ENCODE data around the gene TACC2.
"Not testable (repeated sequence)": the region's sequence is repeated elsewhere in the genome, so short reads cannot be mapped to it uniquely, and the experiment has no call there.

The TACC2 gene

DNA sequence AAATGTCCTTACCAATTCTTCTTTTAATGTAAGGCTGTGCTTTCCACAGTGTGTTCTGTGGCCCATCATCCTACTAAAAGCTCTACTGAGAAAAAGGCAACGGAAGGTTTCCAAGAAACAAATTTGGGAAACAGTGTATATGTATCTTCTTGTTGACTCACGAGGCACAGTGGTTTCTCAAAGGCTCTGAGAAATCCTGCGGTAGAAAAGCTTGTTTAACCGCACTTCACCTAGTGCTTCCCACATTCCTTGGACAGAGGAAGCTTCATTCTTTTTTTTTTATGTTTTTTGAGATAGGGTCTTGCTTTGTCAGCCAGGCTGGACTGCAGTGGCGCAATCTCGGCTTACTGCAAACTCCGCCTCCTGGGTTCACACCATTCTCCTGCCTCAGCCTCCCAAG, 84.5 kb downstream of the TACC2 start:
- no peaks in the 10 kb centered on the region for H3K4me1 ChIP-seq (ENCODE audit: control insufficient read depth in 2 of 2, insufficient read depth in 2 of 2, low read length in 2 of 2)
- H3K36me3 ChIP-seq (ENCODE audit: control insufficient read depth in 2 of 2, insufficient read depth in 2 of 2, low read length in 2 of 2): no peaks in the 10 kb centered on the region
- H3K9me3 ChIP-seq (ENCODE audit: control insufficient read depth in 2 of 2, low read length in 2 of 2): no peaks in the 10 kb centered on the region
- no peak overlapping the region for H3K9ac ChIP-seq (ENCODE audit: low read depth in 1 of 2, low read length in 2 of 2)
- H3K27me3 ChIP-seq (ENCODE audit: control insufficient read depth in 2 of 2, insufficient read depth in 2 of 2, low read length in 2 of 2): no peaks in the 10 kb centered on the region
- no peak overlapping the region for H3K27ac ChIP-seq (ENCODE audit: low read depth in 2 of 2, low read length in 2 of 2)
- no peak overlapping the region for H3K4me3 ChIP-seq (ENCODE audit: low read length in 2 of 2)

DNA sequence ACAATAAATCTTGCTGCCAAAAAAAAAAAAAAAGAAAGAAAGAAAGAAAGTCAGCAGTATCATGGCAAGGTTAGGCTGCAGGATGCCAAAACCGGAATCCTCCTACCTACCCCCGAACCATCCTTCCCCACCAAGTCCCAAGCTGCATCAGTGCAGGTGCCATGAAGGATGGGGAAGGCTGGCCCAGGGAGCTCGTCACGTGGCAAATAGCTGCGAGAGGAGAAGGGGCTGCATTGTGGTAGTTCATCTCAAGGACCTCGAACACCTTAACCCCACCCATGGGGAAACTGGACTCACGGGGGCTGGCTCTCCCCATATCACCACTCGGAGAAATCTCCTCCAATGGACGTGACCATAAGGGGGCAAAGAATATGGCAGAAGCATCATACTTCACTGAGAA, 86.2 kb downstream of the TACC2 start:
- Histone ChIP-seq H3K27me3 (ENCODE audit: control insufficient read depth in 2 of 2, insufficient read depth in 2 of 2, low read length in 2 of 2) (no peaks in the 10 kb centered on the region), H3K9ac (ENCODE audit: low read depth in 1 of 2, low read length in 2 of 2) (no peak overlapping the region), H3K4me1 (ENCODE audit: control insufficient read depth in 2 of 2, insufficient read depth in 2 of 2, low read length in 2 of 2) (no peaks in the 10 kb centered on the region), H3K9me3 (ENCODE audit: control insufficient read depth in 2 of 2, low read length in 2 of 2) (no peaks in the 10 kb centered on the region), H3K36me3 (ENCODE audit: control insufficient read depth in 2 of 2, insufficient read depth in 2 of 2, low read length in 2 of 2) (no peaks in the 10 kb centered on the region), H3K27ac (ENCODE audit: low read depth in 2 of 2, low read length in 2 of 2) (no peak overlapping the region), H3K4me3 (ENCODE audit: low read length in 2 of 2) (no peak overlapping the region)

DNA sequence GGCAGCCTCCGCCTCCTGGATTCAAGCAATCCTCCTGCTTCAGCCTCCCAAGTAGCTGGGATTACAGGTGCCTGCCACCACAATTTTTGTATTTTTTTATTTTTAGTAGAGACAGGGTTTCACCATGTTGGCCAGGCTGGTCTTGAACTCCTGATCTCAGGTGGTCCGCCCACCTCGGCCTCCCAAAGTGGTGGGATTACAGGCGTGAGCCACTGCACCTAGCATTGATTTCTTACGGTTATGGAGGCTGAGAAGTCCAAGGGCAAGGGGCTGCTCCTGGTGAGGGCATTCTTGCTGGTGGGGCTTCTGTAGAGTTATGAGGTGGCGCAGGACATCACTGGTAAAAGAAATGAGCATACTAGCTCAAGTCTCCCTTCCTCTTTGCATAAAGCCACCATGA, 86.9 kb downstream of the TACC2 start:
- H3K36me3 ChIP-seq (ENCODE audit: control insufficient read depth in 2 of 2, insufficient read depth in 2 of 2, low read length in 2 of 2); H3K27ac ChIP-seq (ENCODE audit: low read depth in 2 of 2, low read length in 2 of 2); H3K9me3 ChIP-seq (ENCODE audit: control insufficient read depth in 2 of 2, low read length in 2 of 2); H3K4me1 ChIP-seq (ENCODE audit: control insufficient read depth in 2 of 2, insufficient read depth in 2 of 2, low read length in 2 of 2); H3K4me3 ChIP-seq (ENCODE audit: low read length in 2 of 2); H3K27me3 ChIP-seq (ENCODE audit: control insufficient read depth in 2 of 2, insufficient read depth in 2 of 2, low read length in 2 of 2); H3K9ac ChIP-seq (ENCODE audit: low read depth in 1 of 2, low read length in 2 of 2): not testable (repeated sequence)

DNA sequence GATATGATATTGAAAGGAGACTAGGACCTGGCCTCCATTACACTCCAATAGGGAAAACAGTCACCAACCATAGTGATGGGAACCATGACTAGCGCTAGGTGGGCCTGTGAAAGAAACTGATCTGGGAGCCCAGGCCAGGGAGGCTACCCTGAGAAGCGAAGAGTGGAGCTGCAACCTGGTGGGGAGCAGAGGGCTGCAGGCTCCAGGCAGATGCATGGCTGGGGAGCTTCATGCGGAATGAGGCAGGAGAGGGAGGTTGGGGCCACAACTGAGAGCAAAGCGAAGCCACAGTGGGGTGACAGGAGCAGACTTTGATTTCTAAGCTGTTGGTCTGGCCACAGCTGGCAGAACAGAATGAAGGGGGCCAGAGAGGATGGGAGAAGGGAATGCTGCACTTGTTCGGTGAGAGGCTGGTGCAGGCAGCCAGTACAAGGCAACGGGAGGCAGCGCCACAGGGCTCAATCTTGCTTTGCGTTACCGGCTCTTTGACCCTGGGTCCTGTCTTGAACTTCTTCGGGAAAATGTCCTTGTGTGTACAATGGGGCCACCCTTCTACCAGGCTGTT, 88.4 kb downstream of the TACC2 start:
- Histone ChIP-seq H3K9me3 (ENCODE audit: control insufficient read depth in 2 of 2, low read length in 2 of 2) (no peaks in the 10 kb centered on the region), H3K4me3 (ENCODE audit: low read length in 2 of 2) (no peak overlapping the region), H3K36me3 (ENCODE audit: control insufficient read depth in 2 of 2, insufficient read depth in 2 of 2, low read length in 2 of 2) (no peaks in the 10 kb centered on the region), H3K4me1 (ENCODE audit: control insufficient read depth in 2 of 2, insufficient read depth in 2 of 2, low read length in 2 of 2) (no peaks in the 10 kb centered on the region), H3K27ac (ENCODE audit: low read depth in 2 of 2, low read length in 2 of 2) (no peak overlapping the region), H3K27me3 (ENCODE audit: control insufficient read depth in 2 of 2, insufficient read depth in 2 of 2, low read length in 2 of 2) (no peaks in the 10 kb centered on the region), H3K9ac (ENCODE audit: low read depth in 1 of 2, low read length in 2 of 2) (no peak overlapping the region)

DNA sequence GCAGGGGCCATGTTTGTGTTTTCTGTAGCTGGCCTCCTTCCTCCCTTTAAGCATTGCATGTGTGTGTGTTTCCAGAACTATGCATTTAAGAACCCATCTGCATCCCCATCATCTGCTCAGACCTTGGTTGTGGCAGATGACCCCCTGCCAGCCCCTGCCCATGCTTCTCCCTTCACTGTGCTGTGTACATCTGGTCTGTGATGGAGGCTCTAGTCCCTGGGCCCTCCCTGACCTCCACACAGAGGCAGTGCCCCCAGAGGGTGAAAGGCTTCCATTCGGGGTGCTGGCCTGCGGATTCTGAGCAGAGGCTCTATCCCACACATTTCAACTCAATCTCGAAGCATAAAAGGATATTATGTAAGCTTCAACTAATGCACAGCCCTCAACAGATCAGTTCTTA, 89.4 kb downstream of the TACC2 start:
- Histone ChIP-seq H3K4me1 (ENCODE audit: control insufficient read depth in 2 of 2, insufficient read depth in 2 of 2, low read length in 2 of 2) (no peaks in the 10 kb centered on the region), H3K9ac (ENCODE audit: low read depth in 1 of 2, low read length in 2 of 2) (no peak overlapping the region), H3K27ac (ENCODE audit: low read depth in 2 of 2, low read length in 2 of 2) (no peak overlapping the region)

DNA sequence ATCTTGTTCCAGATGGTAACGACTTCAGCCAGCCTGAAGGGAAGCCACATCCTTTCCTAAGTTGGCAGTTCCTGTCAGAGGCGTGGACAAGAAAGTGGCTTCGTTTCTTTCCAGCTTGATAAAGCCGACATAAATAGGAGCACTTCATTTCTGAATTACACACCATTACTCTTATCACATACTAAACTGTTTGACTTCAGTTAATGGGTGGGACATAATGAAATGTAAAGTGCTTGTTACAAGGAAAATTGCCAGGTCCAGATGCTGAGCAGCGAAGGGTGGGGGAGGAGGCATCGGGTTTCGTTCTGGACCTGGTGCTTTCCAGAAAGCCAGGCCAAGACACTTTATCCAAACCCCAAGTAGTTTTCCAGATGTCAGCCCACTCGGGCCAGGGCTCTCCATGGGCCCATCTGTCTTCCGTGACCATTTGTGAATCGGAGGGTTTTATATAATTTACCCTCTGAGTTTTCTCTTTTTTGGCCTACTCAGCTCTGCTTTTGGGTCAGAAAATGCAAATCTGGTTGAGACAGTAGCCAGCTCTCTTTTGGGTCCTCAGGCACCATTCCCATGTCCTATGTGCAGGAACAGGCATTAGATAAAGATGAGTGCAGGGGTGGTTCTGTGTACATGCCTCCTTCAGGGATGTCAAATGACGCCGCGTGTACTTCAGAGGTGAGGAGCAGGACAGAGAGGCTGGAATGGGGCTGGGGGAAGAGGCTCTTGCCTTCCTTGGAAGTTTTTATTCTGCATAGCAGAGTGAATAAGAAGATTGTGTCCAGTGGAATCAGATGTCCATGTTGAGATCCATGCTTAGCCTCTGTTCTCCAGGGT, 90.2 kb downstream of the TACC2 start:
- Histone ChIP-seq H3K27me3 (ENCODE audit: control insufficient read depth in 2 of 2, insufficient read depth in 2 of 2, low read length in 2 of 2) (no peaks in the 10 kb centered on the region), H3K4me1 (ENCODE audit: control insufficient read depth in 2 of 2, insufficient read depth in 2 of 2, low read length in 2 of 2) (no peaks in the 10 kb centered on the region), H3K27ac (ENCODE audit: low read depth in 2 of 2, low read length in 2 of 2) (peak overlapping the region in 1 of 2 donors; percentile 44), H3K9ac (ENCODE audit: low read depth in 1 of 2, low read length in 2 of 2) (no peak overlapping the region), H3K36me3 (ENCODE audit: control insufficient read depth in 2 of 2, insufficient read depth in 2 of 2, low read length in 2 of 2) (peaks cover 0 to 3% of the 10 kb centered on the region in 2 donors), H3K9me3 (ENCODE audit: control insufficient read depth in 2 of 2, low read length in 2 of 2) (no peaks in the 10 kb centered on the region), H3K4me3 (ENCODE audit: low read length in 2 of 2) (no peak overlapping the region)

More for the DNA sequence above, 89.4 kb downstream of the TACC2 start:
- H3K36me3 ChIP-seq (ENCODE audit: control insufficient read depth in 2 of 2, insufficient read depth in 2 of 2, low read length in 2 of 2): no peaks in the 10 kb centered on the region
- no peaks in the 10 kb centered on the region for H3K9me3 ChIP-seq (ENCODE audit: control insufficient read depth in 2 of 2, low read length in 2 of 2)
- H3K4me3 ChIP-seq (ENCODE audit: low read length in 2 of 2): no peak overlapping the region
- H3K27me3 ChIP-seq (ENCODE audit: control insufficient read depth in 2 of 2, insufficient read depth in 2 of 2, low read length in 2 of 2): no peaks in the 10 kb centered on the region

DNA sequence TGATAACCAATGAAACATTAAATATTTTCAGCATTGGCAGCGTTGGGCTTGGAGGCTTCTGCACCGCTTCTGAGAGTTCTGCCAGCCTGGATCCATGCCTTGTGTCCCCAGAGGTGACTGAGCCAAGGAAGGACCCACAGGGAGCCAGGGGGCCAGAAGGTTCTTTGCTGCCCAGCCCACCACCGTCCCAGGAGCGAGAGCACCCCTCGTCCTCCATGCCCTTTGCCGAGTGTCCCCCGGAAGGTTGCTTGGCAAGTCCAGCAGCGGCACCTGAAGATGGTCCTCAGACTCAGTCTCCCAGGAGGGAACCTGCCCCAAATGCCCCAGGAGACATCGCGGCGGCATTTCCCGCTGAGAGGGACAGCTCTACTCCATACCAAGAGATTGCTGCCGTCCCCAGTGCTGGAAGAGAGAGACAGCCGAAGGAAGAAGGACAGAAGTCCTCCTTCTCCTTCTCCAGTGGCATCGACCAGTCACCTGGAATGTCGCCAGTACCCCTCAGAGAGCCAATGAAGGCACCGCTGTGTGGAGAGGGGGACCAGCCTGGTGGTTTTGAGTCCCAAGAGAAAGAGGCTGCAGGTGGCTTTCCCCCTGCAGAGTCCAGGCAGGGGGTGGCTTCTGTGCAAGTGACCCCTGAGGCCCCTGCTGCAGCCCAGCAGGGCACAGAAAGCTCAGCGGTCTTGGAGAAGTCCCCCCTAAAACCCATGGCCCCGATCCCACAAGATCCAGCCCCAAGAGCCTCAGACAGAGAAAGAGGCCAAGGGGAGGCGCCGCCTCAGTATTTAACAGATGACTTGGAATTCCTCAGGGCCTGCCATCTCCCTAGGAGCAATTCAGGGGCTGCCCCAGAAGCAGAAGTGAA, 93.9 kb downstream of the TACC2 start:
- no peaks in the 10 kb centered on the region for H3K9me3 ChIP-seq (ENCODE audit: control insufficient read depth in 2 of 2, low read length in 2 of 2)
- no peak overlapping the region for H3K27ac ChIP-seq (ENCODE audit: low read depth in 2 of 2, low read length in 2 of 2)
- no peak overlapping the region for H3K4me3 ChIP-seq (ENCODE audit: low read length in 2 of 2)

DNA sequence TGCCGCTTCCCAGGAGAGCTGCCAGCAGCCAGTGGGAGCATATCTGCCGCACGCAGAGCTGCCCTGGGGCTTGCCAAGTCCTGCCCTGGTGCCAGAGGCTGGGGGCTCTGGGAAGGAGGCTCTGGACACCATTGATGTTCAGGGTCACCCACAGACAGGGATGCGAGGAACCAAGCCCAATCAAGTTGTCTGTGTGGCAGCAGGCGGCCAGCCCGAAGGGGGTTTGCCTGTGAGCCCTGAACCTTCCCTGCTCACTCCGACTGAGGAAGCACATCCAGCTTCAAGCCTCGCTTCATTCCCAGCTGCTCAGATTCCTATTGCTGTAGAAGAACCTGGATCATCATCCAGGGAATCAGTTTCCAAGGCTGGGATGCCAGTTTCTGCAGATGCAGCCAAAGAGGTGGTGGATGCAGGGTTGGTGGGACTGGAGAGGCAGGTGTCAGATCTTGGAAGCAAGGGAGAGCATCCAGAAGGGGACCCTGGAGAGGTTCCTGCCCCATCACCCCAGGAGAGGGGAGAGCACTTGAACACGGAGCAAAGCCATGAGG, 94.6 kb downstream of the TACC2 start:
- Histone ChIP-seq H3K4me3 (ENCODE audit: low read length in 2 of 2) (no peak overlapping the region), H3K4me1 (ENCODE audit: control insufficient read depth in 2 of 2, insufficient read depth in 2 of 2, low read length in 2 of 2) (no peaks in the 10 kb centered on the region), H3K9me3 (ENCODE audit: control insufficient read depth in 2 of 2, low read length in 2 of 2) (no peaks in the 10 kb centered on the region), H3K9ac (ENCODE audit: low read depth in 1 of 2, low read length in 2 of 2) (no peak overlapping the region), H3K27me3 (ENCODE audit: control insufficient read depth in 2 of 2, insufficient read depth in 2 of 2, low read length in 2 of 2) (no peaks in the 10 kb centered on the region), H3K36me3 (ENCODE audit: control insufficient read depth in 2 of 2, insufficient read depth in 2 of 2, low read length in 2 of 2) (peaks cover 3 to 14% of the 10 kb centered on the region in 2 donors), H3K27ac (ENCODE audit: low read depth in 2 of 2, low read length in 2 of 2) (no peak overlapping the region)

More for the DNA sequence above, 93.9 kb downstream of the TACC2 start:
- Histone ChIP-seq H3K9ac (ENCODE audit: low read depth in 1 of 2, low read length in 2 of 2) (no peak overlapping the region), H3K36me3 (ENCODE audit: control insufficient read depth in 2 of 2, insufficient read depth in 2 of 2, low read length in 2 of 2) (peaks cover 3 to 11% of the 10 kb centered on the region in 2 donors), H3K27me3 (ENCODE audit: control insufficient read depth in 2 of 2, insufficient read depth in 2 of 2, low read length in 2 of 2) (no peaks in the 10 kb centered on the region), H3K4me1 (ENCODE audit: control insufficient read depth in 2 of 2, insufficient read depth in 2 of 2, low read length in 2 of 2) (no peaks in the 10 kb centered on the region)

DNA sequence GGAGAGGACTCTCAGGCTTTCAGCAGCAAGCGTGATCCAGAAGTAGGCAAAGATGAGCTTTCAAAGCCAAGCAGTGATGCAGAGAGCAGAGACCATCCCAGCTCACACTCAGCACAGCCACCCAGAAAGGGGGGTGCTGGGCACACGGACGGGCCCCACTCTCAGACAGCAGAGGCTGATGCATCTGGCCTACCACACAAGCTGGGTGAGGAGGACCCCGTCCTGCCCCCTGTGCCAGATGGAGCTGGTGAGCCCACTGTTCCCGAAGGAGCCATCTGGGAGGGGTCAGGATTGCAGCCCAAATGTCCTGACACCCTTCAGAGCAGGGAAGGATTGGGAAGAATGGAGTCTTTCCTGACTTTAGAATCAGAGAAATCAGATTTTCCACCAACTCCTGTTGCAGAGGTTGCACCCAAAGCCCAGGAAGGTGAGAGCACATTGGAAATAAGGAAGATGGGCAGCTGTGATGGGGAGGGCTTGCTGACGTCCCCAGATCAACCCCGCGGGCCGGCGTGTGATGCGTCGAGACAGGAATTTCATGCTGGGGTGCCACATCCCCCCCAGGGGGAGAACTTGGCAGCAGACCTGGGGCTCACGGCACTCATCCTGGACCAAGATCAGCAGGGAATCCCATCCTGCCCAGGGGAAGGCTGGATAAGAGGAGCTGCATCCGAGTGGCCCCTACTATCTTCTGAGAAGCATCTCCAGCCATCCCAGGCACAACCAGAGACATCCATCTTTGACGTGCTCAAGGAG, 95.5 kb downstream of the TACC2 start:
- Histone ChIP-seq H3K27ac (ENCODE audit: low read depth in 2 of 2, low read length in 2 of 2) (no peak overlapping the region), H3K9ac (ENCODE audit: low read depth in 1 of 2, low read length in 2 of 2) (no peak overlapping the region), H3K4me3 (ENCODE audit: low read length in 2 of 2) (no peak overlapping the region), H3K27me3 (ENCODE audit: control insufficient read depth in 2 of 2, insufficient read depth in 2 of 2, low read length in 2 of 2) (no peaks in the 10 kb centered on the region), H3K4me1 (ENCODE audit: control insufficient read depth in 2 of 2, insufficient read depth in 2 of 2, low read length in 2 of 2) (no peaks in the 10 kb centered on the region), H3K36me3 (ENCODE audit: control insufficient read depth in 2 of 2, insufficient read depth in 2 of 2, low read length in 2 of 2) (peaks cover 6 to 17% of the 10 kb centered on the region in 2 donors), H3K9me3 (ENCODE audit: control insufficient read depth in 2 of 2, low read length in 2 of 2) (no peaks in the 10 kb centered on the region)
